Brain (organoid and tissue), 1 donor: ENCODE data around the gene ZNF474. TPM values are rescaled to one million over a fixed set of nuclear protein-coding genes. Genes with fewer than 3 reads are reported as not detected.

Experiments used
- polyA plus RNA-seq: library from polyadenylated mRNA; stranded (reverse); fragments of 350-450 nt; fragmentation: Illumina TruSeq; extraction: RNeasy Lipid Tissue Mini Kit (QIAGEN cat#74804); gene quantifications from one replicate; pipeline ENCODE4 v1.2.3, GENCODE V29; 2015; ENCODE audit warnings: low read depth, low replicate concordance; ENCODE audit not compliant: insufficient read depth

The ZNF474 gene
- polyA plus RNA-seq, 1 donor from 2014 or later, result not detected

Other genes with a start within 250 kb of the ZNF474 start
- gene SRFBP1, start 167.6 kb upstream of the ZNF474 start, polyA plus RNA-seq, result 1.3 TPM
- gene LOX, start 51.3 kb upstream of the ZNF474 start, polyA plus RNA-seq, result 1.8 TPM
- gene SNCAIP, start 182.7 kb downstream of the ZNF474 start, polyA plus RNA-seq, result 42.2 TPM